CD4-positive, alpha-beta T cell treated with Interferon alpha-2 for 1 hour (primary cell): ENCODE results near the gene FAM3C.
A peak's percentile ranks its signal among the peaks of the same experiment; 100 is the strongest.

Experiments used
- DNase-seq, 2 donors: peaks; one replicate each; pipeline ENCODE4 v3.0.0-alpha.2; 2020 to 2022

Gene FAM3C

DNA sequence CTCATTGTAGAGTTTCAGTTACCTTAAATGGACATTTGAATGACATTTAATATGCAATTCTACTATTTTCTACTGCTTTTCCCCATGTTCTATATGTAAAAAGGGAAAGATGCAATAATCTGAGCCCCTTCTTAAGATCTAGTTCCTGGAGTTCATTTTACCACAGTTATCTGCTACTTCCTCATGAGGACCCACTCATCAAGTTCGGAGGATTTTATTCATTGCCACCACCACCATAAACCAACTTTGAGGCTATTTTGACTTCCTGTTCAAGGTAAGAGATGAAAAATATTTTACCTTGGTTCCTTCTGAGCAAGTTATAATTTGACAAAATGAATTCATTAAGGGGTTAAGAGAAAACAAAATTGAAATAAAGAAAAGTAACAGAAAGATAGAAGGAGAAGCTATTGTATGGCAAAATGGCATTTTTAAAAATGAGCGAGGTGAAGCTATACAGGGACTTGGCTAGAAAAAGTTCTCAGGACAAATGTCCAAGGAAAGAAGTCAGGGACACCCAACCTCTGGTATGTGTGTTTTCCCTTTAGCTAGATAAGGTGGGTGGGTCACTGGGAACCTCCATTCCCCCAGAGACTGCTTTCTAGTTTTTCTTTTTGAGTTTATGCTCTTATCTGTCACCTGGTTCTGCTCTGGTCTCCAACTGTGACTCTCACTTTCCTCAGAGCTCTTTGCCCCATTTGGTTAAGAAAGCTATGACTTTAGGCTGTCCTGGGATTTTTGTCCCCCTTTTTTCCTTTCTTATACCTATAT is 14.9 kb upstream of the FAM3C start:
- no peak for DNase-seq

DNA sequence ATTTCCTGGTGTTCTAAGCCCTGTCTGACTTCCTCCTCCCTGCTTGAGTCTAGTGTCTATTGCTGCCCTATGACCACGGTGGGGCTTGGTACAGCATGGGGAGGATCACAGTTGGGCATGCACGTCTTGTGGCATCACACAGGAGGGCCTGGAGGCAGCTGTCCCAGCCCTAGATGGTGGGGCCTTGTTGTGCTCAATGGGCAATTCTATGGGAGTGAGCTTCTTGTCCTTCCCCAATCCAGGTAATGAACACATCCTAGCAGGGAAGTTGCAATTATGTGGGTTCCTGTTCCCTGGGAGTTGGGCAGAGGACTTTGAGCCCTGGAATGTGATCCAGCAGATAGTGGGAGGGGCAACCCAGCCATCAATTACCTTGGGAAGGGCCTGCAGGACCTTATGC is 10.8 kb upstream of the FAM3C start:
- DNase-seq, result no peak

DNA sequence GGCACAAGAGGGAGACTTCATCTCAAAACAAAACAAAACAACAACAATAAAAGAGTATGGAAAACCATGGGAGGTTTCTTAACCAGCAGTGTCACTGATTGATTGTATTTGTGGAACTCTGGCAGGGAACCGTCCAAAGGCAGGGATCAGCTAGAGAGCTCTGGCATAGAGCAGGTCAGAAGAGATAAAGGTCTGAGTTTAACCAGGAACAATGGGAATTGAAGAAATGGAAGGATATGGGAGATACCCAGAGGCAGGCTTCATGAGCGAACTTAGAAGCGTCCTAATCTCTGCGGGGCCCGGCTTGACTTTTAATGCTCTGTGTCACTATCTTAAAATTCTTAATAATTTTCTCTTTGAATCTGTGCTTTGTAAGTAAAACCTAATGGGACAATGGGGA is 10.4 kb upstream of the FAM3C start:
- no peak for DNase-seq

DNA sequence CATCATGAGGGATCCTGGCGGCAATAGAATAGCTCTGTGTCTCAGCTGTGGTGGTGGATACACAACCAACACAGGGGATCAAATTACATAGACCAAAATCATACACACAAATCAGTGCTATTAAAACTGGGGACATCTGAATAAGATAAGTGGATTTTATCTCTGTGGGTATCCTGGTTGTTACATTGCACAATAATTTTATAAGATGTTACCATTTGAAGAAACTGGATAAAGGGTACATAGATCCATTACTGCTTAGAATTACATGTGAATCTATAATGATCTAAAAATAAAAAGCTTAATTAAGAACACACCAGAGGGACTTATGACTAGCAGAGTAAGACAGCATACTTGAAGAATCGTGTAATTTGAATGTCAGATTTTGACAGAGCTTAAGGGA is 8.2 kb upstream of the FAM3C start:
- no peak for DNase-seq

DNA sequence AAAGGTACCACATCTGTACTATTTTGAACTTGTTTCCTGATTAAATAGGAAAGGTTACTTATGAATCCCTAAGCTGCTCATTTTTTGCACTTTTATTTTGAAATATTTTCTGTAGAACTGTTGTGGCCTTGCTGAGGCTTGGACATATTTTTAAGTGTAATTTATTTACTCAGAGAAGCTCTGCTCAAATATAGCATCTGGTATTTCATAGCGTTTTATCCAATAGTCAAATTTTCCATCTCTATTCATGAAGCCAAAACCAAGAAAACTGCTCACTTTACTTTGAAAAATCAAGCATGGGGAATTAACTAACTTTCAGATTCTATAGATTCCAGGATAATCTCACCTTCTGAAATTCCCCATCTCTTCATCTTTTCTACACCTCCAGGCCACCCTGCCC is 6.6 kb upstream of the FAM3C start:
- DNase-seq, result no peak

DNA sequence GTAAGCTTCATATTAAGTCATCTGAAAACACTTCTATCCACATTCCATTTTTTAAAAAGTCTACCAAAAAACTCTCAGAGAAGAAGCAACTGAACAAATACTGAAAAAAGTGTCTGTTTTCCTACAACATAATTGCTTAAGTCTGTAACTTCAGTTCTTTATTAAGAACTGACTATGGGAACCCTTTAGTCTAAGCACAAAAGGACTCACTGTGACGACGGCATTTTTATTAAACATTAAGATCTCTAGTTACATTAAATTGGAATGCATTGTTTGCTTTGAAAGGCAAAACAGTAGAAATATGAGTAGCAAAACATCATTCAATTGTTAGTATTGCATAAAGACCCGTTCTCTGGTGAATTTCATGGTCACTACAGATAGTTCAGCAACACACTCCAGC is 5.8 kb upstream of the FAM3C start:
- no peak for DNase-seq

DNA sequence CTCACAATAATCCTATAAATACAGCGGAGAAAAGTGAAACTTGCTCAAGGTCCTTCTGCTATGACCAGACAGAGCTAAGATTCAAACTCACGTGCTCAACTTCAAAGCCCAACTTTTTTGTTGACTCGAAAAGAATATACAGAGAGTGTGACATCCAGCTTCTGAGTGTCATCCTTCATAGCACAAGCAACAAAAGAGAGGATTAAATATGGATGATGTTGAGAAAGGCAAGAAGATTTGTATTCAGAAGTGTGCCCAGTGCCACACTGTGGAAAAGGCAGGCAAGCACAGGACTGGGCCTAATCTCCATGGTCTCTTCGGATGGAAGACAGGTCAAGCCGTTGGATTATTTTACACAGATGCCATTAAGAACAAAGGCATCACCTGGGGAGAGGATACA is 2.1 kb upstream of the FAM3C start:
- no peak for DNase-seq

DNA sequence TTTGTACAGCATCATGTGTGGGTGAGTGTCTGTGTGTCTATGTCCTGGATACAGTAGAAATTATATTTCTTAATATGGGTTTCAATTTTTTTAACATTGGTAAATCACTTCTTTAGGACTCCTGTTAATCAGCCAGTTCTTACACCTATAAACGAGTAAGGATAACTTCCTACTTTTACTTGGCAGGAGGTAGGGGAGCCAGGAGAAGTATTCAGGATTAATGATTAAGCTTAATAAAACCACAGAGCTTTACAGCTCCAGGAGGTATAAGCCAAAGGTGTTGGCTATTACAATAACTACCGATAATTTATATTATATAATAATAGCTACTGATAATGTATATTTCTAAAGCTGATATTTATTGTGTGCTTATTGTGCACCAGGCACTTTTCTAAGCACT is 1.7 kb upstream of the FAM3C start:
- DNase-seq, result no peak

DNA sequence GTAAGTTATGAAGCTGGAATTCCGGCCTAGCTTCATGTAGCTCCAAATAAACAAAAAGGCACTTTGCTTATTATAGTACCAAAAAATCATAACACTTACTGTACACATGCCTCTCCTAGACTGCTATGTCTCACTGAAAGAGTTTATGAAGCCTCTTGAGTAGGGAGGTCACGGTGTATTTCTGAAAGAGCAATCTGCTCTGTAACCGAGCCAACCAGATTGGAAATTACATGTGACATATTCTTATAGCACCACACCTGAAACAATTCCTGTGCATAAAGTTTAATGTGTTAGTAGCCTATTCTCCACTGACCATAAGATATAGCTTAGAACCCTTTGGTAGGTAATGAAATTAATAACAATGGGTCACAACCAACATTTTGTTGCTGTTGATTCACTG is 1.3 kb upstream of the FAM3C start:
- no peak for DNase-seq

DNA sequence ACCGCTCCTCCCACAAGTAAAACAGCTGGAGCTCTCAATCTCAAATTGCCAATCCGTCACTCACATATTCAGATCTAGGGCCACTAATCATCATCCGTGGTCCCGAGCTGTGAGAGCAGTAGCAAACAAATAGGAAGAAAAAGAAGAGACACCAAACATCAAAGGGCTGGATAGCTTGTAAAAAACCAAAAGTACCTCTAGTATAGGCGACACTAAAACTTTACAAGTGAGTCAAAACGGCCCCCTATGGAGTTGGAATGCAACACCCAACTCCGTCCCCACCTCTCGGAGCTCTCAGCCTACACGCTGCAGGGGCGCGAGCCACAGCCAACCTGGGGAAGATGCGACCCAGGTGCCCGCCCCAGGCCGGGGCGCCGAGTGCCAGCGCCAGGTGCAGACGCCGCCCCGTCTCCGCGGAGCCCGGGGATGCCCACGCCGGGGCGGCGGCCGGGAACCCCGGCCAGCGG is 581 bp downstream of the FAM3C start:
- peak; percentile 43 to 60 for DNase-seq

DNA sequence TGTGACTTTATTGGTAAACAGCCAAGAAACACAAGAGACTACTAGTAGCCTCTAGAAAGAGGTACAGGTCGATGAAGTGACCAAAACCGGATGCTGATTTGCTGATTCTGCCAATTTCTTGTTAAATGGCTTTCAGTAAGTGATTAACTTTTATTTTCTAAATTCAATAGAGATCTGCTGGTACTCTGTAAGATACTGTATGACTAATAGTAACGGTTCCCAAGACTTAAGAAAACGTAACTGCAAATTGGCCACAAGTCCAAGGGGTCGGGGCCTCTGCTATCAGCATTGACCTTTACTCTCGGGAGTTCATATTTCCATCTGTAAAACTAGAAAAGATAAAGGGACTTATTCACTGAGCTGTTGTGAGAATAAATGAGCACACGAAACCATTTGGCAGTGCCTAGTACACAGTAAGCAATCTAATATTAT is 1.4 kb downstream of the FAM3C start:
- DNase-seq, result no peak

DNA sequence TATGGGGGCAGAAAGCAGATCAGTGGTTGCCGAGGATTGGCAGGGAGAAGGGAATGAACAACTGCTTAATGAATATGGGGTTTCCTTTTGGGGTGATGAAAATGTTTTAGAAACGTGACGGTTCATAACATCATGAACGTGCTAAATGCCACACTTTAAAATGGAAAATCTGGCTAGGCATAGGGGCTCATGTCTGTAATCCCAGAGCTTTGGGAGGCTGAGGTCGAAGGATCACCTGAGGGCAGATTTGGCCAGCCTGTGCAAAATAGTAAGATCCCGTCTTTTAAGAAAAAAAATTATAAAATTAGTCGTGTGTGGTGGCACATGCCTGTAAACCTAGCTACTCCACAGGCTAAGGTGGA is 3.1 kb downstream of the FAM3C start:
- DNase-seq, result no peak

DNA sequence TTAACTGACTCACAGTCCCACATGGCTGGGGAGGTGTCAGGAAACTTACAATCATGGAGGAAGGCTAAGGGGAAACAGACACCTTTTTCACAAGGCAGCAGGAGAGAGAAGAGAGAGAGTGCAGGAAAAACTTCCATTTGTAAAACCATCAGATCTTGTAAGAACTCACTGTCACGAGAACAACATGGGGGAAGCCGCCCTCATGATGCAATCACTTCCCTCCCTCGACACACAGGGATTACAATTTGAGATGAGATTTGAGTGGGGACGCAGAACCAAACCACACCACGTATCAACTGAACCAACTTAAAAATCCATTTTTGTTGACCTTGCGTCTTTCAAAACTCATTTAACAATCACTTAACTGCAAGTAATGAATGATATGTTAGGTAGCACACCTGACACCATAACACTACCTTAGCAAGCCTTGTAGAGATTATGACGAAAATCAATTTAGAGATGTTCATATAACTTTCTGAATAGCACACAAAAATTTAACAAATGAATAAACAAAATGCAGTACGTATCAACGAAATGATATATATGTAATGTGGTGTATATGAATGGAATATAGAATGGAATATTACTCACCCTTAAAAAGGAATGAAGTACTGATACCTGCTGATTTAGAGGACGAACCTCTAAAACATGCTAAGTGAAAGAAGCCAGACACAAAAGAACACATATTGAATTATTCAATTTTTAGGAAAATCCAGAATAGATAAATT is 3.7 kb downstream of the FAM3C start:
- DNase-seq, result no peak

DNA sequence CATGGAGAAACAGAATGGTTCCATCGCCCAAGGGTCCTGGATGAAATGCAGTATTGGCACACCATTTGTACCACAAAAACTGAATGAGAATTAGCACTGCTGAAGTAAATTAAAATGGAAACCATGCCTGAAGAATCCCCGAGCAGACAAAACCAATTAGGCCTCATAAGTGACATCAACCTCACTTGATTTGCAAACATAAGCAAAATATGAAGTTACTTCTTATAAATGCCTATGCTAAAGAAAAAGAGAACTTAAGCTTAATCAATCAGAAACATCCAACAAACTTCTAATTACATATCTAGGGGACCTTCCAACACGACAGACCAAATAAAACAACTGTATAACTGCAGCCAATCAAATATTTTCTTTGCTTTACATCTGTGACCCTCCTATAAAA is 4.4 kb downstream of the FAM3C start:
- DNase-seq, result no peak

DNA sequence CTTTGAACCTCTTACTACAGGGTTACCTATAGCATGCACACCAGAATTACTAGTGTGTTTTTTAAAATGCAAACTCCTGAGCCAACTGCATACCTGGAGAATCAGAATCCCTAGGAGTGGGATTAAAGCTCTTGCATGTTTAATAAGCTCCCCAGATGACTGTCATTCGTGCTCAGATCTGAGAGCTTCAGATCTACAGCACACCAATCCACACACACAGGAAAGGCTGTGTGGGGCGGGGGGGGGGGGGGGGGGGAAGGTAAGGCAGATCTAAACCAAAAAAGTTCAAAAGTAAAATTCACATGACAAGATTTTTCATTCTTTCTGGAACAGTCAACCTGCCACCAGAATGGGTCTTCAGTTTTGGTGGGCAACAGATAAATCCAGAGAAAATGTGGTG is 5.5 kb downstream of the FAM3C start:
- DNase-seq, result no peak

DNA sequence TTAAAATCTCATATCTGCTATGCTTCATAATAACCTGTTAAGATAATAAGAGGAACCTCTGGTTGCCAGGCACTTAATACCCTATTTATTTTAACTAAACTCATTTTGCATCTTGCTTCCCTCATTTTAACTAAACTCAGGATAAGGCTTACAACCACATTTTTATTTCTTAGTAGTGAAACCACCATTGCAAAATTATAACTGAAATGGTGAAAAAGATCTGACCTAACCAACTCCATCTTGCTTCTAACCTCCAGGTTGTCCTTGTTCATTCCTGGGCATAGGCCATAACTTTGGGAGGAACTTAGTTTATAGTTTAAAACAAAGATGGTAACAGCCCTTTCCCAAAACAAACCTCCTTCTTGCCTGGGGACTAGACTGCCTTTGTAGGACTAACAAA is 6.0 kb downstream of the FAM3C start:
- DNase-seq, result no peak

DNA sequence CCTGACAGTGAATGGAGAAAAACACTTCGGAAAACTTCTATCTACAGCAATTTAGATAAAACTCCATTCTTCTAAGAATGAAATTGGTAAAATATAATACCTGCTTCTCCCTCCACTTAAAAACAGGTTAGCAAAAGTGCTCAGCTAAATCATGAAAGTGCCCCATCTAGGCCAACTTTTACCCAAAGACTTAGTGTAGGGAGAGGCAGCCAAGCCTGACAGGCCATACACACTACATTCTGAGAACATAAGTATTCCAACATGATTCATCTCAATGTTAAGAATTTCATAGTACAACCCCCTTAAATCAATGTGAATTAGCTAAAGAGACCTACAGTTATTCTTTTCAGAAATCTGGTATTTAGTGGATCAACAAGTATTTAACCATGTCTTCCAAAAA is 7.2 kb downstream of the FAM3C start:
- no peak for DNase-seq

DNA sequence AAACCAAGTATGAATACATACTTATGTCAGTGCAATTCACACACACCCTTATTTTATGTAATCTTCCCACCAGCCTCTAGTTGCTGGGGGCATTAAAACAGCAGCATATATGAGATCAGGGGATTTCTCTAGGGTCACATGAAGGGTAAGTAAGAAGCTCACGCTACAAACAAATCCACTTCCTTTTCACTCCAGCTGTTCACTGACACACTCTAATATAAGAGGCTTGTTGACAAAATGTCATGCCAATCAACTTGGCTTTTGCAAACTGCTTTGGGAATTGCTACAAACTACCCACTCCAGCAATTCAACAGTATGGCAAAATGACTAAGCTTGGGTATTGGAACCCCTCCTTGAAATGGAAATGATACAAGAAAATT is 10.3 kb downstream of the FAM3C start:
- peak; percentile 28 to 29 for DNase-seq

DNA sequence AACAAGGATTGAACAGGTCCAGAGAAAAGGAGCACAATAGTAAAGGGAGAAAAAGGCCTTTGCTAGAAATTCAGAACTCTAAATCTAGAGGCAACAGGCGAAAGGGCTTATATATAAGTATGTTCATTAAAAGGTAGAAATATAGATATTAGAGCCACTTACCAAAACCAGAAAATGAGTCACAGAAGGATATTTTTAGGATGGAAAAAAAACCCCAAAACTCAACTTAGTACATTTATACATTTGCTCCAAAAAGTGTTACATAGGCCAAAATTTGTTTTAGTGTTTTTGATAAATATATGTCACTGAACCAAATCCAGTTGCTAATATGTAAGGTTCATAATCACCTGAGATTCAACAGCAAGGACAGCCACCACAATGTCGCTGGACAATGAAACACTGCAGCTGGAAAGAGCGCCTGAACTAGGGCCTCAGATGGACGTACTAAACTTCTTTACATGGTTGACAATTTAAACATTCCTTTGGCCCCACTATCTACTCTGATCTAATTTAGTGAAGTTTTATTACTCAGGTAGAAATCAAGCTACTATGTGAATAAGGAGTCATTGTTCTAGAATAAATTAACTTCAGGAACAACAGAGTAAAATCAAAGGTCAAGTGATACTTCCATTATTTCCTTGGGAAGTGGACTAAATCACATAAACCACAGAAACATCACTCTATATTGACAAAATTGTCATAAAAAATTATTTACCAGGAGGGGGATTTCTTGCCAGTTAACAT is 10.9 kb downstream of the FAM3C start:
- no peak for DNase-seq

DNA sequence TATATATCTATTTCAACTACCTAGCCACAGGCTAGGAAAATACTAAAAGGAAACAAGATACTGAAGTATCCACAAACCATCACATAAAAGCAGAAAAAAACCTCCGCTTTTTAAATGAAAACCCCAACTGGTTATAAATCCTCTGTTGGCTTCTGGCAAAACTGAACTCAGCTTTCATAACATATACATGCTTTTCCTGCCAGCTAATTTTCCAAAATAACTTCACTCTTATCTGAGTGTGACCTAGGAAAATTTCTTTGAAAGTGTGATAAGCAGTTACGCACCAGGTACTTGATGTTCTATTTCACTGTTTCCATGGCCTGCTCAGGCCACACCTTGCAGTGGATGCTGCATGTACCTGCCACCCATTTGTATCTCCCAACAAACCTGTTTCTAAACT is 11.8 kb downstream of the FAM3C start:
- no peak for DNase-seq

DNA sequence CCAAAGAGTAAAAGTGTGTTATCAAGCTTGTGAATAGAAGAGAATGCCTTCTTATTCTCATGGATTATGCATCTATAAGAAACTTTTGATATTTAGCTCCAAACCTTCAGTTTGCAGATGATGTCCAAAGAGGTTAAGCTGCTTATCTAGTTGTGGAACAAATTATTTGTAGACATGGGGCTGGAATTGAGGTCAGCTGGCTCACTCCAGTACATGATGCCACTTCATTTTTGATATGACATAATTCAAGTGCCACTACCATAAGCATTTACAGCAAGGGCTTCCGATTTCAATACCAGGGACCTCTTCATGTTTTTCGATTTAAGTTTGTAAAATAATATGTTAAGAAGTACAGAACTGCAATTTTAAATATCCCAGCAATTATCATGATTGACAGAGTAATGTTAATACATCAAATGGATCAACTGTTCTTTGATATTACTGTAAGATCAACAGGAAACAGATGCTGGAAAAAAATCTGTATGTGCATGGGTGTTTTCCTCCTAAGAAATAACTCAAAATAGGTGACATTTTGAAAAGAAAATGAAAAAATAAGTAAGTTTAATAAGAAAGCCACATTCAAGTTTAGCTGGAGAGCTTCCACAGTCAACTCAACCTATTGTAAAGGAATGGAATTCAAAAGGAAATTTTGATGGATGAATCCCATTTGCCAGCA is 12.7 kb downstream of the FAM3C start:
- no peak for DNase-seq

DNA sequence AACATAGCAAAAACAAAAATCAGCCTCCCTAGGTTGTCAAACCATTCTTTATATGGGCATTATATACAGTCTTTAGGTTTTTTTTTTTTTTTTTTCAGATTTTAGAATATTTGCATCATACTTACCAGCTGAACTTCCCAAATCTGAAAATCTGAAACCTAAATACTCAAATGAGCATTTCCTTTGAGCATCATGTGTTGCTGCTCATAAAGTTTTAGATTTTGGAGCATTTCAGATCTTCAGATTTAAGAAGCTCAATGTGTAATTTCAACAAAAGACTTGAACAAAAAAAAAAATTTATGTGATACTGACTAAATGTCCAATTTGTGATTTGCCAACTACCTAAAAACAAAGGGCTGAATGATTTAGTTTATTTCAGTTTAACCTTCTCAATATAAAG is 13.6 kb downstream of the FAM3C start:
- no peak for DNase-seq

DNA sequence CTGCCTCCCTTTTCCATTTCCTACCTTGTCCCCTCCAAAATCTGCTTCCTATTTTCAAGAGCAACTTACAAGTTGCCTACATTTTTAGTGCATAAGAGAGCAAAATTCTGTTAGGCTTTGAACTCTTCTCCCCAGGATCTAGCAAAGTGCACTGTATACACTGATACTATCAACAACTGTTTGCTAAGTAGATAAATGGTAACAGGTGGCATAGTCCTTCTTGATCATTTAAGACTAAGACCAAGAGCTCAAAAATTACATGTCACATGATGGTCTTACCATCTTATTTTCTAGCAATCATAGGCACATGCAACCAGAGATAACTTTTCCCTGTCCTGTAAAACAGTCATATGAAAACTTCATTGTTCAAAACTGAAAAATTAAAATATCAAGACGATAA is 16.2 kb downstream of the FAM3C start:
- no peak for DNase-seq

DNA sequence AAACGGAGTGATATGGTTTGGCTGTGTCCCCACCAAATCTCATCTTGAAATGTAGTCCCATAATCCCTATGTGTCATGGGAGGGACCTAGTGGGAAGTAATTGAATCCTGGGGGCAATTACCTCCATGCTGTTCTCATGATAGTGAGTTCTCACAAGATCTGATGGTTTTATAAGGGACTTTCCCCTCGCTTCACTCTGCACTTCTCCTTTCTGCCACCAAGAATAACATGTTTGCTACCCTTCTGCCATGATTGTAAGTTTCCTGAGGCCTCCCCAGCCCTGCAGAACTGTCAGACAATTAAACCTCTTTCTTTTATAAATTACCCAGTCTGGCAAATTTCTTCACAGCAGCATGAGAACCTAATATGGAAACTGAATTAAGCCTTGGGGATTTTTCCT is 19.1 kb downstream of the FAM3C start:
- no peak for DNase-seq
